GM12874 (cell line): ENCODE results near the gene LSM14A.

Source experiments
- TF ChIP-seq, protein P1 (sequence below): IDR thresholded peaks from 2 replicates; pipeline ENCODE4 v1.5.1; 2011; ENCODE audit warnings: low read depth, mild to moderate bottlenecking, control low read depth, low read length, moderate library complexity; ENCODE audit not compliant: insufficient read depth

LSM14A gene

DNA sequence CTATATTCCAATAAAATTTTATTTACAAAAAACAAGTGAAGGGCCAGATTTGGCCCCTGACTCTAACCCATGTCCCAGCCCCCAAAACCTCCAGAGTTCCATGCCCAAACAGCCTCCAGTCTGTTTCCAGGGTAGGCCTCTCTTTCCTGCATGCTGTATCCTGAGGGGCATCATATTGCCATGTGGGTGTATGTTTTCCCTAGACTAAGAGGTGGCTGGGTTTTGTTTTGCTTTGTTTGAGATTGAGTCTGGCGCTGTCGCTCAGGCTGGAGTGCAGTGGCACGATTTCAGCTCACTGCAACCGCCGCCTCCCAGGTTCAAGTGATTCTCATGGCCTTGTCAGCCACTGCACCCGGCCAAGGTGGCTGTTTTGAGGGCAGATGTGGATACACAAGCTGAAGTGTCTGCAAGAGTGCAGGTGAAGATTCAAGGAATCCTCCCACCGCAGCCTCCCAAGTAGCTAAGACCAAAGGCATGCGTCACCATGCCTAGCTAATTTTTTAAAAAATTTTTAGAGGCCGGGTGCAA, 23.6 kb upstream of the LSM14A start:
- TF ChIP-seq, protein P1, sequence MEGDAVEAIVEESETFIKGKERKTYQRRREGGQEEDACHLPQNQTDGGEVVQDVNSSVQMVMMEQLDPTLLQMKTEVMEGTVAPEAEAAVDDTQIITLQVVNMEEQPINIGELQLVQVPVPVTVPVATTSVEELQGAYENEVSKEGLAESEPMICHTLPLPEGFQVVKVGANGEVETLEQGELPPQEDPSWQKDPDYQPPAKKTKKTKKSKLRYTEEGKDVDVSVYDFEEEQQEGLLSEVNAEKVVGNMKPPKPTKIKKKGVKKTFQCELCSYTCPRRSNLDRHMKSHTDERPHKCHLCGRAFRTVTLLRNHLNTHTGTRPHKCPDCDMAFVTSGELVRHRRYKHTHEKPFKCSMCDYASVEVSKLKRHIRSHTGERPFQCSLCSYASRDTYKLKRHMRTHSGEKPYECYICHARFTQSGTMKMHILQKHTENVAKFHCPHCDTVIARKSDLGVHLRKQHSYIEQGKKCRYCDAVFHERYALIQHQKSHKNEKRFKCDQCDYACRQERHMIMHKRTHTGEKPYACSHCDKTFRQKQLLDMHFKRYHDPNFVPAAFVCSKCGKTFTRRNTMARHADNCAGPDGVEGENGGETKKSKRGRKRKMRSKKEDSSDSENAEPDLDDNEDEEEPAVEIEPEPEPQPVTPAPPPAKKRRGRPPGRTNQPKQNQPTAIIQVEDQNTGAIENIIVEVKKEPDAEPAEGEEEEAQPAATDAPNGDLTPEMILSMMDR: no peak

GRCh38 chr19:34149873-34150272, 22.4 kb upstream of the LSM14A start:
- TF ChIP-seq, protein P1: no peak

DNA sequence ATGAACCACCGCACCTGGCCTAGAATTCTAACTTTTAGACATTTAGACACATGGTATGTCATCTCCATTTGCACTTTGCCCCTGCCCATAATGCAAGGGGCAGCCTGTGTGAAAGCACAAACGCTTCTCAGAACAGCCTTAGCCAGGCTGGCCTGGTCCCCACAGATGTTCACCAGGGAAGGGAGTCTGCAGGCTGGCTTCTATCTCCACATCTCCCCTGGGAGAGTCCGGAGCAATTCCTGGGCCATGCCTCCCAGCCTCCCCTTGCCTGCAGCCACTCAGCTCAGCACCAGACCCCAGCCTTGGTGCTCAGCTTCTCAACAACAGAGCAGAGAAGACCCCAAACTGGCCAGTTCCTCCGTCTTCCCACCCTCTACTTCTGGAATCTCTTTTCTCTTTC, 21.7 kb upstream of the LSM14A start:
- TF ChIP-seq, protein P1: no peak

DNA sequence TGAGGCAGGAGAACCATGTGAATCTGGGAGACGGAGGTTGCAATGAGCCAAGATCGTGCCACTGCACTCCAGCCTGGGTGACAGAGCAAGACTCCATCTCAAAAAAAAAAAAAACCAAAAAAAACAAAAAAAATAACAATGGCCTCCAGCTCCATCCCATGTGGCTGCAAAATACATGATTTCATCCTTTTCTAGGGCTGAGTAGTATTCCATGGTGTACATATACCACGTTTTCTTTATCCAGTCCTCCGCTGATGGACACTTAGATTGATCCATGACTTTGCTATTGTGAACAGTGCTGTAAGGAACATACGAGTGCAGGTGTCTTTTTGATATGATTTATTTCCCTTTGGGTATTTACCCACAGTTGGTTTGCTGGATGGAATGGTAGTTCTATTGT, 20.9 kb upstream of the LSM14A start:
- TF ChIP-seq, protein P1: no peak

DNA sequence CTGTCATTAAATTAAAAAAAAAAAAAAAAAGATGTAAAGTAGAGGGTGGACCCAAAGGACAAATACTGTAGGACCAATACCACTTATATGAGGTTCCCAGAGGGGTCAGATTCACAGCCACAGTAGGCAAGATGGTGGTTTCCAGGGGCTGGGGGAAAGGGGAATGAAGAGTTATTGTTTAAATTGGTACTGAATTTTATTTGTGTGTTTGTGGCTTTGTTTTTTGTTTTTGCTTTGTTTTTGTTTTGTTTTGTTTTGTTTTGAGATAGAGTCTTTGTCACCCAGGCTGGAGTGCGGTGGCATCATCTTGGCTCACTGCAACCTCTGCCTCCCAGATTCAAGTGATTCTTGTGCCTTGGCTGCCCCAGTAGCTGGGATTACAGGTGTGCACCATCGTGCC, 17.9 kb upstream of the LSM14A start:
- TF ChIP-seq, protein P1: no peak

DNA sequence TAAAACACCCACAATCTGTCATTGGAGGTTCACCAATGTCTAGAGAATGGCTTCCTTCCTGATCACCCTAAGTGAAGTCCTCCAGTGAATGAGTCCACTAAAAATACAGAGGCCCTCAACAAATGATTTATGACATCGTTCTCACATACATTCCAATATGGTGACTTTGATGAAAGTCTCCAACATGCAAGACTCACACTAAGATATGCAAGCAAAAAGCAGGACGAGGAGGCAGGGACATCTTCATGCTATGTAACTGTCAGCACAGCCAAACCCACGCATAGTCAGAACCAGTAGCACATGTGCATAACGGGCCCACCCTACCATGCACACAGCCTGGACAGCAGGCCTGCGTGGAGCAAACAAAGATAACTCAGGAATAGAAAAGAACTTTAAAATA, 16.6 kb upstream of the LSM14A start:
- TF ChIP-seq, protein P1: no peak

- TF ChIP-seq, protein P1: no peak
Measured at GRCh38 chr19:34165295-34165738, 7.0 kb upstream of the LSM14A start.
